Measurements from ENCODE around the gene IL17RA. TPM values are rescaled to one million over a fixed set of nuclear protein-coding genes. Genes with fewer than 3 reads are reported as not detected.
A peak's percentile ranks its signal among the peaks of the same experiment; 100 is the strongest.

Gene IL17RA
- total RNA-seq, 1 donor from 2014 or later = 11.6 TPM

GRCh38 chr22:17164392-17165024, 79.7 kb downstream of the IL17RA start:
- TF ChIP-seq, protein P1, sequence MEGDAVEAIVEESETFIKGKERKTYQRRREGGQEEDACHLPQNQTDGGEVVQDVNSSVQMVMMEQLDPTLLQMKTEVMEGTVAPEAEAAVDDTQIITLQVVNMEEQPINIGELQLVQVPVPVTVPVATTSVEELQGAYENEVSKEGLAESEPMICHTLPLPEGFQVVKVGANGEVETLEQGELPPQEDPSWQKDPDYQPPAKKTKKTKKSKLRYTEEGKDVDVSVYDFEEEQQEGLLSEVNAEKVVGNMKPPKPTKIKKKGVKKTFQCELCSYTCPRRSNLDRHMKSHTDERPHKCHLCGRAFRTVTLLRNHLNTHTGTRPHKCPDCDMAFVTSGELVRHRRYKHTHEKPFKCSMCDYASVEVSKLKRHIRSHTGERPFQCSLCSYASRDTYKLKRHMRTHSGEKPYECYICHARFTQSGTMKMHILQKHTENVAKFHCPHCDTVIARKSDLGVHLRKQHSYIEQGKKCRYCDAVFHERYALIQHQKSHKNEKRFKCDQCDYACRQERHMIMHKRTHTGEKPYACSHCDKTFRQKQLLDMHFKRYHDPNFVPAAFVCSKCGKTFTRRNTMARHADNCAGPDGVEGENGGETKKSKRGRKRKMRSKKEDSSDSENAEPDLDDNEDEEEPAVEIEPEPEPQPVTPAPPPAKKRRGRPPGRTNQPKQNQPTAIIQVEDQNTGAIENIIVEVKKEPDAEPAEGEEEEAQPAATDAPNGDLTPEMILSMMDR (IDR thresholded peaks at IDR 0.05) = peak; percentile 61
- no peaks in the 10 kb centered on the region for H3K9me3 Mint-ChIP-seq (ENCODE audit: low read depth)
- H3K4me3 Mint-ChIP-seq (ENCODE audit: unreplicated experiment) = no peak overlapping the region
- peaks cover 6% of the 10 kb centered on the region for H3K4me1 Mint-ChIP-seq (ENCODE audit: low read depth)
- DNase-seq (ENCODE audit: low spot score) = no peak
- H3K27me3 Mint-ChIP-seq (ENCODE audit: low read depth) = no peaks in the 10 kb centered on the region
- no peaks in the 10 kb centered on the region for H3K36me3 Mint-ChIP-seq (ENCODE audit: low read depth)
- no peak overlapping the region for H3K27ac Mint-ChIP-seq (ENCODE audit: unreplicated experiment)

Other genes starting within 250 kb of the IL17RA start
- gene GAB4, start 76.8 kb upstream of the IL17RA start, total RNA-seq = not detected in 3 replicates
- 0.36 to 0.87 TPM (median 0.59 TPM) in 3 replicates for gene TMEM121B, start 36.4 kb downstream of the IL17RA start, total RNA-seq
- gene HDHD5, start 74.3 kb downstream of the IL17RA start, total RNA-seq = 22.3 to 31.5 TPM (median 30.8 TPM) in 3 replicates
- 2.9 to 4.6 TPM (median 4.3 TPM) in 3 replicates for gene ADA2, start 134.4 kb downstream of the IL17RA start, total RNA-seq